WTC11 (cell line): ENCODE data around the gene SLC24A3. TPM values are rescaled to one million over a fixed set of nuclear protein-coding genes. Genes with fewer than 3 reads are reported as not detected.

Experiments used
- ATAC-seq: fragments of 200-7000 bp; cut with Tn5 transposase; 2 replicates; pipeline ENCODE4 v1.10.0; 2021; ENCODE audit warnings: mild to moderate bottlenecking, moderate library complexity
- CTCF ChIA-PET: fragments of 300-600 bp; sonication (Branson Sonifier 250); formaldehyde crosslinking; loops from one replicate; lab custom pipeline; 2021; ENCODE audit warnings: antibody characterized with exemption; lab: Charles Lee
- POLR2A ChIA-PET: fragments of 350-600 bp; sonication (Branson Sonifier 250); formaldehyde crosslinking; loops from one replicate; lab custom pipeline; 2021; ENCODE audit warnings: antibody characterized with exemption; lab: Charles Lee
- DNase-seq: peaks from one replicate; pipeline ENCODE4 v3.0.0; 2021; ENCODE audit warnings: low spot score
- H3K27ac Mint-ChIP-seq: 2 replicates; pipeline ENCODE4 v1.8.0; 2021; ENCODE audit warnings: mixed read lengths
- H3K27me3 Mint-ChIP-seq: 2 replicates; pipeline ENCODE4 v1.8.0; 2021; ENCODE audit warnings: low read depth, mild to moderate bottlenecking, moderate library complexity, mixed read lengths
- H3K36me3 Mint-ChIP-seq: 2 replicates; pipeline ENCODE4 v1.8.0; 2021; ENCODE audit warnings: mixed read lengths
- H3K4me1 Mint-ChIP-seq: 2 replicates; pipeline ENCODE4 v1.8.0; 2022; ENCODE audit warnings: mixed read lengths
- H3K4me3 Mint-ChIP-seq: 2 replicates; pipeline ENCODE4 v1.8.0; 2021; ENCODE audit warnings: mild to moderate bottlenecking, moderate library complexity, mixed read lengths
- H3K9me3 Mint-ChIP-seq: 2 replicates; pipeline ENCODE4 v1.8.0; 2021; ENCODE audit warnings: mixed read lengths
- AR ChIP-seq: fragments of 250-450 bp; sonication (Bioruptor Pico); IDR thresholded peaks from 2 replicates; pipeline ENCODE4 v1.9.0; 2021; ENCODE audit warnings: mild to moderate bottlenecking
- ARID4B ChIP-seq: sonication (generic); formaldehyde crosslinking; IDR thresholded peaks from 2 replicates; pipeline ENCODE4 v1.8.0; 2023; ENCODE audit warnings: missing genetic modification reagents, mild to moderate bottlenecking, borderline replicate concordance
- ATF1 ChIP-seq: sonication (generic); formaldehyde crosslinking; IDR thresholded peaks from 2 replicates; pipeline ENCODE4 v1.8.1; 2023; ENCODE audit warnings: mild to moderate bottlenecking, moderate library complexity, missing genetic modification reagents
- ATF2 ChIP-seq: sonication (generic); formaldehyde crosslinking; IDR thresholded peaks from 2 replicates; pipeline ENCODE4 v1.8.1; 2022; ENCODE audit warnings: low read depth, missing genetic modification reagents, borderline replicate concordance
- CBFB ChIP-seq: sonication (generic); formaldehyde crosslinking; IDR thresholded peaks from 2 replicates; pipeline ENCODE4 v1.8.1; 2022; ENCODE audit warnings: mild to moderate bottlenecking, low read depth, missing genetic modification reagents
- E2F1 ChIP-seq: sonication (generic); formaldehyde crosslinking; IDR thresholded peaks from 2 replicates; pipeline ENCODE4 v1.8.0; 2022; ENCODE audit warnings: mild to moderate bottlenecking, missing genetic modification reagents
- E2F4 ChIP-seq: sonication (generic); formaldehyde crosslinking; IDR thresholded peaks from 2 replicates; pipeline ENCODE4 v1.8.1; 2022; ENCODE audit warnings: low read depth, mild to moderate bottlenecking, moderate library complexity, missing genetic modification reagents, borderline replicate concordance
- IRF2 ChIP-seq: sonication (generic); formaldehyde crosslinking; IDR thresholded peaks from 2 replicates; pipeline ENCODE4 v1.8.0; 2022; ENCODE audit warnings: low read depth, missing genetic modification reagents, borderline replicate concordance
- JAZF1 ChIP-seq: fragments of 250-450 bp; sonication (Bioruptor Pico); IDR thresholded peaks from 2 replicates; pipeline ENCODE4 v1.9.0; 2021; ENCODE audit warnings: moderate library complexity, mild to moderate bottlenecking, inconsistent platforms
- JUN ChIP-seq: sonication (generic); formaldehyde crosslinking; IDR thresholded peaks from 2 replicates; pipeline ENCODE4 v1.8.0; 2023; ENCODE audit warnings: mild to moderate bottlenecking, missing genetic modification reagents
- NFATC4 ChIP-seq: fragments of 250-450 bp; sonication (Bioruptor Pico); IDR thresholded peaks from 2 replicates; pipeline ENCODE4 v1.9.0; 2021; ENCODE audit warnings: mild to moderate bottlenecking
- PRDM15 ChIP-seq: sonication (generic); formaldehyde crosslinking; IDR thresholded peaks from 2 replicates; pipeline ENCODE4 v1.8.0; 2022; ENCODE audit warnings: missing genetic modification reagents
- SOX15 ChIP-seq: fragments of 250-450 bp; sonication (Bioruptor Pico); IDR thresholded peaks from 2 replicates; pipeline ENCODE4 v1.9.0; 2021; ENCODE audit warnings: mild to moderate bottlenecking
- TP53 ChIP-seq: sonication (generic); formaldehyde crosslinking; IDR thresholded peaks from 2 replicates; pipeline ENCODE4 v1.8.1; 2023; ENCODE audit warnings: mild to moderate bottlenecking, missing genetic modification reagents
- ZBTB21 ChIP-seq: sonication (generic); formaldehyde crosslinking; IDR thresholded peaks from 2 replicates; pipeline ENCODE4 v1.8.1; 2023; ENCODE audit warnings: mild to moderate bottlenecking, missing genetic modification reagents, borderline replicate concordance
- ZNF317 ChIP-seq: sonication (generic); formaldehyde crosslinking; IDR thresholded peaks from 2 replicates; pipeline ENCODE4 v1.8.1; 2023; ENCODE audit warnings: low read depth, mild to moderate bottlenecking, moderate library complexity, missing genetic modification reagents, borderline replicate concordance
- ZNF423 ChIP-seq: fragments of 250-450 bp; sonication (Bioruptor Pico); IDR thresholded peaks from 2 replicates; pipeline ENCODE4 v2.1.2; 2022; ENCODE audit warnings: mild to moderate bottlenecking, moderate library complexity
- ZNF671 ChIP-seq: fragments of 250-450 bp; sonication (Bioruptor Pico); IDR thresholded peaks from 2 replicates; pipeline ENCODE4 v1.8.0; 2021; ENCODE audit warnings: mild to moderate bottlenecking
- total RNA-seq: library from RNA; stranded (reverse); gene quantifications from 3 replicates; pipeline ENCODE4 v1.2.3, GENCODE V29; 2021

SLC24A3 gene
- total RNA-seq, 1 experiment from 2014 or later: 5.7 TPM

- TF ChIP-seq PRDM15 (no peak), CBFB (no peak), ATF2 (no peak), JAZF1 (CRISPR knock-in tag) (no peak), NFATC4 (CRISPR knock-in tag) (no peak)
These were observed 164.2 kb downstream of the SLC24A3 start (continued) for GRCh38 chr20:19376451-19377229.

GRCh38 chr20:19378058-19378457 lies 165.6 kb downstream of the SLC24A3 start:
- H3K27ac Mint-ChIP-seq: no peak overlapping the region
- TF ChIP-seq ZNF423 (no peak), ARID4B (no peak), ATF1 (CRISPR knock-in tag) (no peak), IRF2 (CRISPR knock-in tag) (no peak), ZNF671 (CRISPR knock-in tag) (no peak), E2F1 (CRISPR knock-in tag) (no peak)
- ChIA-PET POLR2A (no interaction called here), CTCF (interaction anchor here (1.1 kb wide), 1 partner anchor 165 kb away, joined by 3 read pairs; no protein-coding TSS in a partner anchor)
- no peaks in the 10 kb centered on the region for H3K36me3 Mint-ChIP-seq
- no peaks in the 10 kb centered on the region for H3K9me3 Mint-ChIP-seq
- H3K4me3 Mint-ChIP-seq: no peak overlapping the region
- no peak for ATAC-seq
- no peak for DNase-seq
- peaks cover 8% of the 10 kb centered on the region for H3K4me1 Mint-ChIP-seq
- H3K27me3 Mint-ChIP-seq: no peaks in the 10 kb centered on the region

- ChIA-PET POLR2A (no interaction called here), CTCF (no interaction called here)
- ATAC-seq (no peak), DNase-seq (no peak)
- Mint-ChIP-seq H3K4me3 (no peak overlapping the region), H3K9me3 (peaks cover 8% of the 10 kb centered on the region), H3K4me1 (peaks cover 8% of the 10 kb centered on the region), H3K36me3 (no peaks in the 10 kb centered on the region), H3K27ac (no peak overlapping the region), H3K27me3 (no peaks in the 10 kb centered on the region)
- TF ChIP-seq TP53 (CRISPR knock-in tag) (no peak), SOX15 (CRISPR knock-in tag) (no peak), E2F4 (CRISPR knock-in tag) (no peak), ZBTB21 (no peak), JUN (no peak), AR (CRISPR knock-in tag) (no peak), ZNF317 (no peak)
These were observed 167.8 kb downstream of the SLC24A3 start for GRCh38 chr20:19380211-19380610.
